CD4-positive, alpha-beta T cell (primary cell): ENCODE results near the gene STRA6. TPM values are rescaled to one million over a fixed set of nuclear protein-coding genes. Genes with fewer than 3 reads are reported as not detected.

Experiments
- ATAC-seq: fragments of 200-7000 bp; cut with Tn5 transposase; one replicate; pipeline ENCODE4 v1.10.0; 2022; ENCODE audit warnings: mild to moderate bottlenecking; ENCODE audit not compliant: poor library complexity
- CTCF ChIA-PET: fragments of 350-600 bp; sonication (Branson Sonifier 250); formaldehyde crosslinking; loops from one replicate; lab custom pipeline; 2021; ENCODE audit warnings: antibody characterized with exemption, inconsistent platforms; lab: Charles Lee
- POLR2A ChIA-PET: fragments of 350-600 bp; sonication (Branson Sonifier 250); formaldehyde crosslinking; loops from one replicate; lab custom pipeline; 2021; ENCODE audit warnings: antibody characterized with exemption, inconsistent platforms; lab: Charles Lee
- DNase-seq, 14 experiments: peaks; one replicate each; pipeline ENCODE4 v3.0.0-alpha.2; 2013 to 2020; ENCODE audit warnings: mixed read lengths in 2 of 14
- H3K27ac ChIP-seq, 2 donors: one replicate each; pipeline versions ENCODE4 v1.5.1 to v1.7.0; 2013; ENCODE audit warnings: low read length in 2 of 2, low read depth in 1 of 2, mild to moderate bottlenecking in 1 of 2
- H3K27me3 ChIP-seq, 2 experiments: 1 replicate in 1 of 2; 2 replicates in 1 of 2; pipeline versions ENCODE4 v1.6.1 to v1.7.0; 2013; ENCODE audit warnings: low read length in 2 of 2, control low read depth in 1 of 2, mild to moderate bottlenecking in 1 of 2, moderate library complexity in 1 of 2; ENCODE audit not compliant: insufficient read depth in 2 of 2, control insufficient read depth in 1 of 2
- H3K36me3 ChIP-seq: one replicate; pipeline ENCODE4 v1.6.1; 2013; ENCODE audit warnings: low read length, control low read depth; ENCODE audit not compliant: insufficient read depth
- H3K4me1 ChIP-seq: one replicate; pipeline ENCODE4 v1.6.1; 2013; ENCODE audit warnings: low read length, control low read depth; ENCODE audit not compliant: insufficient read depth
- H3K4me3 ChIP-seq: one replicate; pipeline ENCODE4 v1.5.1; 2013; ENCODE audit warnings: mild to moderate bottlenecking, low read length, moderate library complexity
- H3K9me3 ChIP-seq, 2 experiments: 1 replicate in 1 of 2; 2 replicates in 1 of 2; pipeline versions ENCODE4 v1.6.1 to v1.7.0; 2013; ENCODE audit warnings: low read length in 2 of 2, mild to moderate bottlenecking in 2 of 2, control low read depth in 1 of 2, moderate library complexity in 1 of 2; ENCODE audit not compliant: control insufficient read depth in 1 of 2, insufficient read depth in 1 of 2
- H3K27ac Mint-ChIP-seq: one replicate; pipeline ENCODE4 v1.8.0; 2020; ENCODE audit warnings: mixed read lengths
- H3K27me3 Mint-ChIP-seq: one replicate; pipeline ENCODE4 v1.8.0; 2021; ENCODE audit warnings: mixed read lengths
- H3K36me3 Mint-ChIP-seq: one replicate; pipeline ENCODE4 v1.8.0; 2021; ENCODE audit warnings: low read depth, mixed read lengths
- H3K4me1 Mint-ChIP-seq: one replicate; pipeline ENCODE4 v1.8.0; 2021; ENCODE audit warnings: low read depth, mixed read lengths
- H3K4me3 Mint-ChIP-seq: one replicate; pipeline ENCODE4 v1.8.0; 2020; ENCODE audit warnings: mild to moderate bottlenecking, mixed read lengths
- H3K9me3 Mint-ChIP-seq: one replicate; pipeline ENCODE4 v1.8.0; 2020; ENCODE audit warnings: mixed read lengths
- intact Hi-C, 2 experiments: fragments of 100-400 bp; cut with DNase I in 1 of 2; cut with micrococcal nuclease in 1 of 2; formaldehyde crosslinking; loops; one replicate each; pipeline versions ENCODE4 v1.15.1 to v1.9.0; 2023 to 2025; cut with DNase I, micrococcal nuclease
- total RNA-seq, 174 experiments: library from RNA in 2 of 174; stranded (reverse) in 2 of 174; gene quantifications; one replicate each; pipeline ENCODE4 v1.2.3 and lab custom pipeline; 2021 to 2026
- TF ChIP-seq, protein P1 (sequence below): fragments of 200-600 bp; IDR thresholded peaks from one replicate; pipeline ENCODE4 v1.8.0; 2022; ENCODE audit warnings: antibody characterized with exemption, mild to moderate bottlenecking

The STRA6 gene
- total RNA-seq, 2 experiments from 2014 or later = not detected

DNA sequence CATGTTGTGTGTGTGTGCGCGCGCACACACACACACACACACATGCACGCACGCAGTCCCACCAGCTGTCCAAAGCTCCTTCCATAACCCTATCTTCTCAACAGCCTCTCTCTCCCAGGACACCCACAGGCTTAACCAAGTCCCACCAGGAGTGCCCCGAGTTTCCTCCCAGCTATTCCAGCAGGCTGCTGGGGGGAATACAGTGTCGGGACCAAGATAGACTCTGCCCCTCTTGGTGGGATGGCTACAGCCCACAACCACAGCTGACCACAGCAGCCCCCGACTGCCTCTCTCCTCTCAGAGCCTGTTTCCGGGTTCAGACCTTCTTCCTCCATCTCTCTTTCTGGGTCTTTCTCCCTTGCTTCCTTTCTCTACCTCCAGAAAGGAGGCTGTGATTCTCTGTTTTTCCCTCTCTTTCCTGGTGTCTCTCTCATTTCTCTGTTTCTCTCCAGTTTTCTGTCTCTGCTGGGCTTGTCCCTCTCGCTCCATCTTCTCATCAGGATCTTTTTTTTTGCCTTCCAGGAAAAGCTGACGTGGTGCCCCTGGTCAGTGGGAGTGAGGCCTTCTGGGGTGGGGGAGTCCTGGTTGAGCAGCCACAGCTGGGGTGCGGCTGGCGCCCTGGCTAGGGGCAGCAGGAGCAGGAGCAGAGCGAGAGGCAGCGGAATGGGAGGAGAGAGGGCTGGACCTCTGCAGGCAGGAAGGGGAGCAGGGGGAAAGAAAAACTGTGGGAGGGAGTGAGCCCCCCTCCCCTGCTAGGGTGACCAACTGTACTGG lies 32.3 kb downstream of the STRA6 start:
- H3K9me3 Mint-ChIP-seq = no peaks in the 10 kb centered on the region
- Histone ChIP-seq H3K4me1 (no peaks in the 10 kb centered on the region), H3K4me3 (no peak overlapping the region), H3K27me3 (no peaks in the 10 kb centered on the region), H3K27ac (no peak overlapping the region), H3K9me3 (no peaks in the 10 kb centered on the region), H3K36me3 (no peaks in the 10 kb centered on the region)
- ChIA-PET POLR2A (no interaction called here), CTCF (no interaction called here)
- TF ChIP-seq, protein P1, sequence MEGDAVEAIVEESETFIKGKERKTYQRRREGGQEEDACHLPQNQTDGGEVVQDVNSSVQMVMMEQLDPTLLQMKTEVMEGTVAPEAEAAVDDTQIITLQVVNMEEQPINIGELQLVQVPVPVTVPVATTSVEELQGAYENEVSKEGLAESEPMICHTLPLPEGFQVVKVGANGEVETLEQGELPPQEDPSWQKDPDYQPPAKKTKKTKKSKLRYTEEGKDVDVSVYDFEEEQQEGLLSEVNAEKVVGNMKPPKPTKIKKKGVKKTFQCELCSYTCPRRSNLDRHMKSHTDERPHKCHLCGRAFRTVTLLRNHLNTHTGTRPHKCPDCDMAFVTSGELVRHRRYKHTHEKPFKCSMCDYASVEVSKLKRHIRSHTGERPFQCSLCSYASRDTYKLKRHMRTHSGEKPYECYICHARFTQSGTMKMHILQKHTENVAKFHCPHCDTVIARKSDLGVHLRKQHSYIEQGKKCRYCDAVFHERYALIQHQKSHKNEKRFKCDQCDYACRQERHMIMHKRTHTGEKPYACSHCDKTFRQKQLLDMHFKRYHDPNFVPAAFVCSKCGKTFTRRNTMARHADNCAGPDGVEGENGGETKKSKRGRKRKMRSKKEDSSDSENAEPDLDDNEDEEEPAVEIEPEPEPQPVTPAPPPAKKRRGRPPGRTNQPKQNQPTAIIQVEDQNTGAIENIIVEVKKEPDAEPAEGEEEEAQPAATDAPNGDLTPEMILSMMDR = no peak
- no peak overlapping the region for H3K4me3 Mint-ChIP-seq
- DNase-seq (no peak), ATAC-seq (no peak)
- no peaks in the 10 kb centered on the region for H3K4me1 Mint-ChIP-seq
- H3K27ac Mint-ChIP-seq = no peak overlapping the region
- intact Hi-C loops = no loop called here
- H3K36me3 Mint-ChIP-seq = no peaks in the 10 kb centered on the region
- H3K27me3 Mint-ChIP-seq = no peaks in the 10 kb centered on the region

GRCh38 chr15:74168711-74169126 lies 33.9 kb downstream of the STRA6 start:
- intact Hi-C loops = no loop called here
- H3K27me3 Mint-ChIP-seq = peaks cover 8% of the 10 kb centered on the region
- ATAC-seq (no peak), DNase-seq (no peak)
- POLR2A ChIA-PET = no interaction called here
- H3K9me3 ChIP-seq = no peaks in the 10 kb centered on the region
- H3K27ac Mint-ChIP-seq = no peak overlapping the region
- TF ChIP-seq, protein P1 = no peak
- no peak overlapping the region for H3K4me3 ChIP-seq
- no peaks in the 10 kb centered on the region for H3K4me1 ChIP-seq
- no peaks in the 10 kb centered on the region for H3K4me1 Mint-ChIP-seq
- no peaks in the 10 kb centered on the region for H3K27me3 ChIP-seq
- no peak overlapping the region for H3K27ac ChIP-seq
- H3K9me3 Mint-ChIP-seq = no peaks in the 10 kb centered on the region
- no peaks in the 10 kb centered on the region for H3K36me3 Mint-ChIP-seq
- no peak overlapping the region for H3K4me3 Mint-ChIP-seq
- H3K36me3 ChIP-seq = no peaks in the 10 kb centered on the region
- CTCF ChIA-PET = no interaction called here

DNA sequence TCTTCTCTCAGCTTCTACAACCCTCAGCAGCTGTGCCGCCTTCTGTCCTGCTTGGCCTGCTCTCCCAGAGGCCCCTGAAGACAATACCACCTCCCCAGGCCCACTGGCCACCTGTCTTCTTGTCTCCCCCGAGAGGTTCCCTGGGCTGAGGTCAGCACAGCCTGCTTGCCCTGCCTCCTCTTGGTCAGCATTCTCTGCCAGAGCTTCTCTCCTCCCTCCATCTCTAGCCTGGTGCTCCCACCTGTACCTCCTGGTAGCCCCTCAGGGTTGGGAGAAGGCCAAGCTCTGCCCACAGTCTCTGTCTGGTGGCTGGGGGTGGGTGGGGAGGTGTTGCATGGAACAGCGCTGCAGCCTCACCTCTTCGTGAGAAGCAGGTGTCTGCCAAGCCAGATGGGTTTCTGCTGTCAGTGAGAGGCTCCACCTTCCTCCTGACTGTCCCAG lies 34.7 kb downstream of the STRA6 start:
- H3K27ac Mint-ChIP-seq = no peak overlapping the region
- TF ChIP-seq, protein P1 = no peak
- intact Hi-C loops = no loop called here

More for the DNA sequence above, 34.7 kb downstream of the STRA6 start:
- no peaks in the 10 kb centered on the region for H3K36me3 ChIP-seq
- H3K27ac ChIP-seq = no peak overlapping the region
- H3K9me3 ChIP-seq = no peaks in the 10 kb centered on the region
- POLR2A ChIA-PET = no interaction called here
- no peaks in the 10 kb centered on the region for H3K27me3 ChIP-seq
- H3K36me3 Mint-ChIP-seq = no peaks in the 10 kb centered on the region
- peaks cover 16% of the 10 kb centered on the region for H3K27me3 Mint-ChIP-seq
- H3K4me1 Mint-ChIP-seq = no peaks in the 10 kb centered on the region
- DNase-seq (no peak), ATAC-seq (no peak)
- H3K4me3 Mint-ChIP-seq = no peak overlapping the region
- H3K9me3 Mint-ChIP-seq = no peaks in the 10 kb centered on the region
- CTCF ChIA-PET = no interaction called here
- no peak overlapping the region for H3K4me3 ChIP-seq
- no peaks in the 10 kb centered on the region for H3K4me1 ChIP-seq
